Amniotic stem cell (primary cell): ENCODE results near the gene PCDHA10.
"Not testable (repeated sequence)": the region's sequence is repeated elsewhere in the genome, so short reads cannot be mapped to it uniquely, and the experiment has no call there.

Experiments used
- DNase-seq: peaks from one replicate; lab custom pipeline; 2025; lab: John Stamatoyannopoulos, UW

The PCDHA10 gene

GRCh38 chr5:140855772-140856674 lies at the start of gene PCDHA10:
Gene PCDHA10, plus strand, starts transcription at chr5:140855897. Its CDS starts 152 bp downstream, at chr5:140856049.
- no peak for DNase-seq

GRCh38 chr5:140806834-140807775 lies 48.6 kb upstream of the PCDHA10 start, which contains the start of gene PCDHA4:
Gene PCDHA4, plus strand, starts transcription at chr5:140807068.
- DNase-seq = no peak

DNA sequence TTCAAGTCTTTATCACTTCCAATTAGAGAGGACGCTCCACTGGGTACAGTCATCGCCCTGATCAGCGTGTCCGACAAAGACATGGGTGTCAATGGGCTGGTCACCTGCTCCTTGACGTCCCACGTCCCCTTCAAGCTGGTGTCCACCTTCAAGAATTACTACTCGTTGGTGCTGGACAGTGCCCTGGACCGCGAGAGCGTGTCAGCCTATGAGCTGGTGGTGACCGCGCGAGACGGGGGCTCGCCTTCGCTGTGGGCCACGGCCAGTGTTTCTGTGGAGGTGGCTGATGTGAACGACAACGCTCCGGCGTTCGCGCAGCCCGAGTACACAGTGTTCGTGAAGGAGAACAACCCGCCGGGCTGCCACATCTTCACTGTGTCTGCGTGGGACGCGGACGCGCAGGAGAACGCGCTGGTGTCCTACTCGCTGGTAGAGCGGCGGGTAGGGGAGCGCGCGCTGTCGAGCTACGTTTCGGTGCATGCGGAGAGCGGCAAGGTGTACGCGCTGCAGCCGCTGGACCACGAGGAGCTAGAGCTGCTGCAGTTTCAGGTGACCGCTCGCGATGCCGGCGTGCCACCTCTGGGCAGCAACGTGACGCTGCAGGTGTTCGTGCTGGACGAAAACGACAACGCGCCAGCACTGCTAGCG lies 47.3 kb upstream of the PCDHA10 start:
- DNase-seq = not testable (repeated sequence)

GRCh38 chr5:140808889-140809291 lies 46.8 kb upstream of the PCDHA10 start:
- DNase-seq = no peak

DNA sequence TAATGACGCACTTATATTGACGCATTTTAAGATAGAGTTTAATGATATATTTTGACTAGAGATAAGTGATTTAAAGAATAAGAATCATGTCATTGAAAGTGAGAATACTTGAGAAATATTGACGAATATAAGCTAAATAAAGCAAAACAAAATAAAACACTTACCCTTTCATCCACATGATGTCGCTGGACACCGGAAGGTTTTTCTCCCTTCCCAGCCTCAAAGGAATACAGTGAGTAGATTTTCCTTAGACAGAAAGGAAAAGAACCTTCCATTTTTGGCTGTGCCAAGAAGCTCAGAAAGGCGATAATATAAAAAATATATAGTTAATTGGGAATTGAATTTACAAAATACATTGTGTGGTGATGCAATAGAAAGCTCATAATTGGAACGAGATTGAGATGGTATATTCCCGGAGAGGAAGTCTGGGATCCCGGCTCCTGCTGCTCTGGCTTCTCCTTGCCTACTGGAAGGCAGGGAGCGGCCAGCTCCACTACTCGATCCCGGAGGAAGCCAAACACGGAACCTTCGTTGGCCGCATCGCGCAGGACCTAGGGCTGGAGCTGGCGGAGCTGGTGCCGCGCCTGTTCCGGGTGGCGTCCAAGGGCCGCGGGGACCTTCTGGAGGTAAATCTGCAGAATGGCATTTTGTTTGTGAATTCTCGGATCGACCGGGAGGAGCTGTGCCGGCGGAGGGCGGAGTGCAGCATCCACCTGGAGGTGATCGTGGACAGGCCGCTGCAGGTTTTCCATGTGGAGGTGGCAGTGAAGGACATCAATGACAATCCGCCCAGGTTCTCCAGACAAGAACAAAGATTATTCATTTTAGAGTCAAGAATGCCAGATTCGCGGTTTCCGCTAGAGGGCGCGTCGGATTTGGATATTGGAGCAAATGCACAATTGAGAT lies 34.1 kb upstream of the PCDHA10 start, which contains the start of gene PCDHA5:
TSS of gene PCDHA5 (plus strand) at position 239 of the 906 bp plus-strand sequence.
- DNase-seq = peak; percentile 3

- DNase-seq = no peak
Measured at GRCh38 chr5:140822281-140822629, 33.4 kb upstream of the PCDHA10 start.

DNA sequence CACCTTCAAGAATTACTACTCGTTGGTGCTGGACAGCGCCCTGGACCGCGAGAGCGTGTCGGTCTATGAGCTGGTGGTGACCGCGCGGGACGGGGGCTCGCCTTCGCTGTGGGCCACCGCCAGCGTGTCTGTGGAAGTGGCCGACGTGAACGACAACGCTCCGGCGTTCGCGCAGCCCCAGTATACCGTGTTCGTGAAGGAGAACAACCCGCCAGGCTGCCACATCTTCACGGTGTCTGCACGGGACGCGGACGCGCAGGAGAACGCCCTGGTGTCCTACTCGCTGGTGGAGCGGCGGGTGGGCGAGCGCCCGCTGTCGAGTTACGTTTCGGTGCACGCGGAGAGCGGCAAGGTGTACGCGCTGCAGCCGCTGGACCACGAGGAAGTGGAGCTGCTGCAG lies 32.7 kb upstream of the PCDHA10 start:
- DNase-seq = not testable (repeated sequence)

GRCh38 chr5:140823475-140823874 lies 32.2 kb upstream of the PCDHA10 start:
- no peak for DNase-seq

- no peak for DNase-seq
Measured at GRCh38 chr5:140827704-140828361, 27.9 kb upstream of the PCDHA10 start, which contains the start of gene PCDHA6. Gene PCDHA6, plus strand, starts transcription at chr5:140827960. Its CDS starts 132 bp downstream, at chr5:140828092.

GRCh38 chr5:140828362-140828737 lies 27.3 kb upstream of the PCDHA10 start:
- no peak for DNase-seq

GRCh38 chr5:140829511-140830501 lies 25.9 kb upstream of the PCDHA10 start:
- DNase-seq = not testable (repeated sequence)

GRCh38 chr5:140833993-140834392 lies 21.7 kb upstream of the PCDHA10 start, which contains the start of gene PCDHA7:
Gene PCDHA7, plus strand, starts transcription at chr5:140834269. Its CDS starts 115 bp downstream, at chr5:140834384.
- no peak for DNase-seq

GRCh38 chr5:140834439-140835008 lies 21.2 kb upstream of the PCDHA10 start:
- not testable (repeated sequence) for DNase-seq

DNA sequence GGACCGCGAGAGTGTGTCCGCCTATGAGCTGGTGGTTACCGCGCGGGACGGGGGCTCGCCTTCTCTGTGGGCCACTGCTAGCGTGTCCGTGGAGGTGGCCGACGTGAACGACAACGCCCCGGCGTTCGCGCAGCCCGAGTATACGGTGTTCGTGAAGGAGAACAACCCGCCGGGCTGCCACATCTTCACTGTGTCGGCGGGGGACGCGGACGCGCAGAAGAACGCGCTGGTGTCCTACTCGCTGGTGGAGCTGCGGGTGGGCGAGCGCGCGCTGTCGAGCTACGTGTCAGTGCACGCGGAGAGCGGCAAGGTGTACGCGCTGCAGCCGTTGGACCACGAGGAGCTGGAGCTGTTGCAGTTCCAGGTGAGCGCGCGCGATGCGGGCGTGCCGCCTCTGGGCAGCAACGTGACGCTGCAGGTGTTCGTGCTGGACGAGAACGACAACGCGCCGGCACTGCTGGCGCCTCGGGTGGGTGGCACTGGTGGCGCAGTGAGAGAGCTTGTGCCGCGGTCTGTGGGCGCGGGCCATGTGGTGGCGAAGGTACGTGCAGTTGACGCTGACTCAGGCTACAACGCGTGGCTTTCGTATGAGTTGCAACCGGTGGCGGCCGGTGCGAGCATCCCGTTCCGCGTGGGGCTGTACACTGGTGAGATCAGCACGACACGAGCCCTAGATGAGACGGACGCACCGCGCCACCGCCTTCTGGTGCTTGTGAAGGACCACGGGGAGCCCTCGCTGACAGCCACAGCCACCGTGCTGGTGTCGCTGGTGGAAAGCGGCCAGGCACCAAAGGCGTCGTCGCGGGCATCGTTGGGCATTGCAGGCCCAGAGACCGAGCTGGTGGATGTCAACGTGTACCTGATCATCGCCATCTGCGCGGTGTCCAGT lies 19.8 kb upstream of the PCDHA10 start:
- no peak for DNase-seq

DNA sequence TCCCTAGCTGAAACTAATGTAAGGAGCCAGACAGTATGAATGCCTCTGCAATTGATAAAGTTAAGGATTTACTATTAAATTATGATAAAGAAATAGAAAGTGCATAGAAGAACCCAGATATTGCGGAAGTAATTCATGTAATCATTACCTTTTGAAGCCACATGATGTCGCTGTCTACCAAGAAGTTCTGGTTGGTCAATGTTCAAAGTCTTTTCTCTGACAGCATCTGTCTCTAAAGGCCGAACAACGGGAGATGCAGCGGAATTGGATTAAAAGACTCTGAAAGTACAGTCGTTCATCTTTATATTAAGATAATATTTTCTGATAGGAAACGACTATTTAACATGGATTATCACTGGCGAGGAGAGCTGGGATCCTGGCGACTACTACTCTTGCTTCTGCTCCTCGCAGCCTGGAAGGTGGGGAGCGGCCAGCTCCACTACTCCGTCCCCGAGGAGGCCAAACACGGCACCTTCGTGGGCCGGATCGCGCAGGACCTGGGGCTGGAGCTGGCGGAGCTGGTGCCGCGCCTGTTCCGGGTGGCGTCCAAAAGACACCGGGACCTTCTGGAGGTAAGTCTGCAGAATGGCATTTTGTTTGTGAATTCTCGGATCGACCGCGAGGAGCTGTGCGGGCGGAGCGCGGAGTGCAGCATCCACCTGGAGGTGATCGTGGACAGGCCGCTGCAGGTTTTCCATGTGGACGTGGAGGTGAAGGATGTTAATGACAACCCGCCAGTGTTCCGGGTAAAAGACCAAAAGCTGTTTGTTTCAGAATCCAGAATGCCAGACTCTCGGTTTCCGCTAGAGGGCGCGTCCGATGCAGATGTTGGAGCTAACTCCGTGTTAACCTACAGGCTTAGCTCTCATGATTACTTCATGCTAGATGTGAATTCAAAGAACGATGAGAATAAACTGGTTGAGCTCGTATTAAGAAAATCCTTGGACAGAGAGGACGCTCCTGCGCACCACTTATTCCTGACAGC lies 14.4 kb upstream of the PCDHA10 start, which contains the start of gene PCDHA8:
TSS of gene PCDHA8 (plus strand) at position 210 of the 985 bp plus-strand sequence. CDS start at position 345, 135 bp downstream.
- DNase-seq = no peak
